DLD1 (cell line): ENCODE results near the gene HAO1.
"Not testable (repeated sequence)": the region's sequence is repeated elsewhere in the genome, so short reads cannot be mapped to it uniquely, and the experiment has no call there.

Source experiments
- in situ Hi-C: cut with HindIII; loops from 2 replicates; pipeline ENCODE4 v1.10.0; 2017; ENCODE audit warnings: low sequenced_read_pairs

The HAO1 gene

GRCh38 chr20:7940341-7940740 is at the start of gene HAO1:
TSS of gene HAO1 (minus strand) at chr20:7940458. CDS start at chr20:7940422, 36 bp downstream.
- in situ Hi-C loops = no loop called here

- in situ Hi-C loops = no loop called here
Observed at GRCh38 chr20:7989379-7989778, 49.1 kb upstream of the HAO1 start.

GRCh38 chr20:7985916-7986315 is 45.7 kb upstream of the HAO1 start:
- in situ Hi-C loops = no loop called here

- in situ Hi-C loops = no loop called here
Observed at GRCh38 chr20:7984192-7984591, 43.9 kb upstream of the HAO1 start.

- in situ Hi-C loops = no loop called here
Observed at GRCh38 chr20:7981374-7981773, 41.1 kb upstream of the HAO1 start.

- in situ Hi-C loops = no loop called here
Observed at GRCh38 chr20:7980332-7981046, 40.2 kb upstream of the HAO1 start.

- in situ Hi-C loops = no loop called here
Observed at GRCh38 chr20:7977709-7978108, 37.5 kb upstream of the HAO1 start.

- in situ Hi-C loops = no loop called here
Observed at GRCh38 chr20:7975851-7976414, 35.7 kb upstream of the HAO1 start.

GRCh38 chr20:7974785-7975435 is 34.7 kb upstream of the HAO1 start:
- in situ Hi-C loops = no loop called here

- in situ Hi-C loops = no loop called here
Observed at GRCh38 chr20:7971536-7972280, 31.4 kb upstream of the HAO1 start.

- in situ Hi-C loops = no loop called here
Observed at GRCh38 chr20:7967199-7967844, 27.1 kb upstream of the HAO1 start.

- in situ Hi-C loops = no loop called here
Observed at GRCh38 chr20:7966176-7966575, 25.9 kb upstream of the HAO1 start.

GRCh38 chr20:7959484-7959883 is 19.2 kb upstream of the HAO1 start:
- in situ Hi-C loops = no loop called here

- in situ Hi-C loops = not testable (repeated sequence)
Observed at GRCh38 chr20:7956561-7956960, 16.3 kb upstream of the HAO1 start.

- in situ Hi-C loops = no loop called here
Observed at GRCh38 chr20:7950387-7950786, 10.1 kb upstream of the HAO1 start.

- in situ Hi-C loops = no loop called here
Observed at GRCh38 chr20:7943891-7944290, 3.6 kb upstream of the HAO1 start.

GRCh38 chr20:7939663-7940062 is 595 bp downstream of the HAO1 start:
- in situ Hi-C loops = no loop called here

- in situ Hi-C loops = no loop called here
Observed at GRCh38 chr20:7938058-7938457, 2.2 kb downstream of the HAO1 start.

GRCh38 chr20:7937328-7937727 is 2.9 kb downstream of the HAO1 start:
- in situ Hi-C loops = no loop called here

GRCh38 chr20:7935027-7935551 is 5.2 kb downstream of the HAO1 start:
- in situ Hi-C loops = no loop called here

GRCh38 chr20:7933346-7933745 is 6.9 kb downstream of the HAO1 start:
- in situ Hi-C loops = no loop called here
